Astrocyte (in vitro differentiated cells and primary cell): ENCODE data around the gene PTPA. TPM values are rescaled to one million over a fixed set of nuclear protein-coding genes. Genes with fewer than 3 reads are reported as not detected.

Experiments used
- DNase-seq: peaks from one replicate; pipeline ENCODE4 v3.0.0-alpha.2; 2010; ENCODE audit warnings: low read depth
- FAIRE-seq: peaks from 2 replicates; lab custom pipeline; 2011; peaks lifted over from hg19 to GRCh38; lab: Jason Lieb, UNC
- H2AFZ ChIP-seq: 2 replicates; pipeline ENCODE4 v1.6.0; 2012; ENCODE audit warnings: low read depth, low read length, inconsistent platforms
- H3K27ac ChIP-seq: 2 replicates; pipeline ENCODE4 v1.5.1; 2011; ENCODE audit warnings: low read depth, low read length, inconsistent platforms
- H3K27me3 ChIP-seq: 2 replicates; pipeline ENCODE4 v1.6.0; 2011; ENCODE audit warnings: low read length, inconsistent platforms; ENCODE audit not compliant: insufficient read depth
- H3K36me3 ChIP-seq: 2 replicates; pipeline ENCODE4 v1.5.1; 2011; ENCODE audit warnings: low read length, inconsistent platforms; ENCODE audit not compliant: insufficient read depth
- H3K4me1 ChIP-seq: 2 replicates; pipeline ENCODE4 v1.5.1; 2011; ENCODE audit warnings: low read length, inconsistent platforms; ENCODE audit not compliant: insufficient read depth
- H3K4me2 ChIP-seq: 2 replicates; pipeline ENCODE4 v1.6.0; 2012; ENCODE audit warnings: low read length, inconsistent platforms
- H3K4me3 ChIP-seq: 2 replicates; pipeline ENCODE4 v1.5.1; 2011; ENCODE audit warnings: low read depth, mild to moderate bottlenecking, low read length, inconsistent platforms; ENCODE audit not compliant: insufficient read depth
- H3K79me2 ChIP-seq: 2 replicates; pipeline ENCODE4 v1.6.0; 2012; ENCODE audit warnings: mild to moderate bottlenecking, low read length, inconsistent platforms; ENCODE audit not compliant: insufficient read depth
- H3K9ac ChIP-seq: 2 replicates; pipeline ENCODE4 v1.6.0; 2012; ENCODE audit warnings: mild to moderate bottlenecking, low read length, inconsistent platforms
- H3K9me3 ChIP-seq: 2 replicates; pipeline ENCODE4 v1.5.1; 2012; ENCODE audit warnings: low read depth, mild to moderate bottlenecking, low read length, inconsistent platforms; ENCODE audit not compliant: insufficient read depth
- H4K20me1 ChIP-seq: 2 replicates; pipeline ENCODE4 v1.6.0; 2012; ENCODE audit warnings: low read length, inconsistent platforms; ENCODE audit not compliant: insufficient read depth
- H3K27ac Mint-ChIP-seq: one replicate; pipeline ENCODE4 v1.8.0; 2021; ENCODE audit warnings: mild to moderate bottlenecking, mixed read lengths; ENCODE audit not compliant: unreplicated experiment
- H3K27me3 Mint-ChIP-seq: one replicate; pipeline ENCODE4 v1.8.0; 2021; ENCODE audit warnings: low read depth, mixed read lengths; ENCODE audit not compliant: unreplicated experiment
- H3K36me3 Mint-ChIP-seq: one replicate; pipeline ENCODE4 v1.8.0; 2021; ENCODE audit warnings: low read depth, mixed read lengths; ENCODE audit not compliant: unreplicated experiment
- H3K4me1 Mint-ChIP-seq: one replicate; pipeline ENCODE4 v1.8.0; 2021; ENCODE audit warnings: low read depth, mixed read lengths; ENCODE audit not compliant: unreplicated experiment
- H3K4me3 Mint-ChIP-seq: one replicate; pipeline ENCODE4 v1.8.0; 2021; ENCODE audit warnings: mild to moderate bottlenecking, moderate library complexity, mixed read lengths; ENCODE audit not compliant: unreplicated experiment
- H3K9me3 Mint-ChIP-seq: one replicate; pipeline ENCODE4 v1.8.0; 2021; ENCODE audit warnings: mild to moderate bottlenecking, mixed read lengths; ENCODE audit not compliant: unreplicated experiment
- EZH2 ChIP-seq: IDR thresholded peaks from 2 replicates; pipeline ENCODE4 v1.6.1; 2012; ENCODE audit warnings: mild to moderate bottlenecking, low read length, inconsistent platforms; ENCODE audit not compliant: insufficient read depth
- total RNA-seq: library from RNA; stranded (reverse); gene quantifications from 2 replicates; pipeline ENCODE4 v1.2.1, GENCODE V29; 2021
- TF ChIP-seq, protein P1 (sequence below): IDR thresholded peaks from 2 replicates; pipeline ENCODE4 v1.5.1; 2011; ENCODE audit warnings: low read depth, mild to moderate bottlenecking, inconsistent platforms, low read length, moderate library complexity; ENCODE audit not compliant: insufficient read depth

The PTPA gene
- total RNA-seq, 1 donor from 2014 or later, result 122 TPM

DNA sequence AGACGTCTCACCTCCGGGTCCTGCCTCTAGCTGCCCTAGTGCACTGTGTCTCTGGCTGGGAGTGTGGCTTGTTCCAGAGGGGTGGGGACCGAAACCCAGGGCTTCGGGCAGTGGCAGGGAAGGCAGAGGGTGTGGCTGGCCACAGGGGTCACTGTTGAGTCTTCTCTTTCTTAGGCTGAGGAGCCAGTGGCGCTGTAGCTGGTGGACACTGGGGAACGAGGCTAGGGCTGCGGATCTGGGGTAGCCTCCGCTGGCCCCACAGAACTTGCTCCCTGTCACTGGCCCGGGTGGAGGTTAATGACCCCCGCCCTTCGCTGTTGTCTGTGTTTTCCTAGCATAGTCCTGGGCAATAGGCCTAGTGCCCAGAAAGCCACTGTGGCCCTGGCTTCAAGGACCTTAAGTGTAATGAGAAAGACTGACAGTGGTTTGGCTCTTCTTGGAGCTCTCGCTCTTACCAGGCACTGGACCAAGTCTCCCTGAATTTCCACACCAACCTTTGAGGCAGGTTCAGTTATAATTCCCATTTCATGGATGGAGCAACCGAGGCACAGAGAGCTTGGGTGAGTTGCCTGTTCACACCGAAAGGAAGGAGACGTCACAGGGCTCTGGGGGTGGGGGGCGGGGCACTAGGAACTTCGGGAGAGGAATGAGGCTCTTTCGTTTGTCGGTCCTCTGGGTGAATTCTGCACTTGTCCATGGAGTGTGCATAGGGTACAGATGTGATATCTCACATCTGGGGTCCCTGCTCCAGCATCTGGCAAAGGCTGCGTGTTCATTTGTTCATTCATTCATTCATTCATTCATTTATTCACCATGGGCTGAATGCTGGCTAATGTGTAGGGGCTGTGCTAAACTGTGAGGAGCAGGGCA, 71.6 kb downstream of the PTPA start:
- no peaks in the 10 kb centered on the region for H3K9me3 Mint-ChIP-seq
- Histone ChIP-seq H3K4me2 (no peak overlapping the region), H3K4me1 (peaks cover 5% of the 10 kb centered on the region), H3K79me2 (peaks cover 2% of the 10 kb centered on the region), H3K9me3 (no peaks in the 10 kb centered on the region), H3K9ac (no peak overlapping the region), H3K27ac (no peak overlapping the region), H3K4me3 (no peak overlapping the region), H4K20me1 (peaks cover 1% of the 10 kb centered on the region), H3K27me3 (no peaks in the 10 kb centered on the region), H2AFZ (no peak overlapping the region), H3K36me3 (no peaks in the 10 kb centered on the region)
- no peak for DNase-seq
- H3K27me3 Mint-ChIP-seq, result peaks cover 31% of the 10 kb centered on the region
- no peaks in the 10 kb centered on the region for H3K36me3 Mint-ChIP-seq
- peak overlapping the region; percentile 27 for H3K27ac Mint-ChIP-seq
- peaks cover 14% of the 10 kb centered on the region for H3K4me1 Mint-ChIP-seq
- FAIRE-seq, result no peak
- TF ChIP-seq, protein P1, sequence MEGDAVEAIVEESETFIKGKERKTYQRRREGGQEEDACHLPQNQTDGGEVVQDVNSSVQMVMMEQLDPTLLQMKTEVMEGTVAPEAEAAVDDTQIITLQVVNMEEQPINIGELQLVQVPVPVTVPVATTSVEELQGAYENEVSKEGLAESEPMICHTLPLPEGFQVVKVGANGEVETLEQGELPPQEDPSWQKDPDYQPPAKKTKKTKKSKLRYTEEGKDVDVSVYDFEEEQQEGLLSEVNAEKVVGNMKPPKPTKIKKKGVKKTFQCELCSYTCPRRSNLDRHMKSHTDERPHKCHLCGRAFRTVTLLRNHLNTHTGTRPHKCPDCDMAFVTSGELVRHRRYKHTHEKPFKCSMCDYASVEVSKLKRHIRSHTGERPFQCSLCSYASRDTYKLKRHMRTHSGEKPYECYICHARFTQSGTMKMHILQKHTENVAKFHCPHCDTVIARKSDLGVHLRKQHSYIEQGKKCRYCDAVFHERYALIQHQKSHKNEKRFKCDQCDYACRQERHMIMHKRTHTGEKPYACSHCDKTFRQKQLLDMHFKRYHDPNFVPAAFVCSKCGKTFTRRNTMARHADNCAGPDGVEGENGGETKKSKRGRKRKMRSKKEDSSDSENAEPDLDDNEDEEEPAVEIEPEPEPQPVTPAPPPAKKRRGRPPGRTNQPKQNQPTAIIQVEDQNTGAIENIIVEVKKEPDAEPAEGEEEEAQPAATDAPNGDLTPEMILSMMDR, result peak; percentile 32
- no peak for TF ChIP-seq EZH2
- H3K4me3 Mint-ChIP-seq, result no peak overlapping the region

DNA sequence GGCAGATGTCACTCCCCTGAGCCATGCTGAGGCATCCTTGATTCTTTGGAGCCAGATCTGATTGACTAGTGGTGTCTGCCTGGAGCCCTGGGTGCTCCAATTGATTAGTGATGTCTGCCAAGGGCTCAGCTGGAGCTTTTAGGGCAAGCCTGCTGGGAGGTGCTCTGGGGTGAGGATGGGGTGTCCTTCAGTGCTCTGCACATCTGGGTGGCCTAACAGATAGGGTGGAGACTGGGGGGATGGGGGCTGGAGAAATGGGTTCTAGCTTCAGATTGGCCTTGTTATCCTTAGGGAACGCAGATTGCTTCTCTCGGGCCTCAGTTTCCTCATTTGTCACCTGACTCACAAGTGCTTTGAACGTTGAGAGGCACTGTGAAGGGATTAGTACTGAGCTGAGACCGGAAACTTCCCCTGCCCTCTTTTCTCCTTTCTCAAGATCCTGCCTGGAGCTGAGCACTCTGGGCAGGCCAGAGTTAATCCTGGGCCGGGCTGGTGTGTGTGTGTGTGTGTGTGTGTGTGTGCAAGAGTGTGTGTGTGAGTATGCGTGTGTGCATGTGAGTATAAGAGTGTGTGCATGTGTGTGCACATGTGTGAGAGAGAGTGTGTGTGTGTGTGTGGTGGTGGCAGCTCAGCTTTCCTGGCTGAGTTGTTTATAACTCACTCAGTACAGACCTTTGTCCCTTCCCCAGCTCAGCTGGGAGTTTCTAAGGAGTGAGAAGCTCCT, 72.4 kb downstream of the PTPA start:
- H3K27me3 Mint-ChIP-seq, result peaks cover 32% of the 10 kb centered on the region

More for the DNA sequence above, 72.4 kb downstream of the PTPA start:
- H3K79me2 ChIP-seq, result no peaks in the 10 kb centered on the region
- Mint-ChIP-seq H3K9me3 (no peaks in the 10 kb centered on the region), H3K36me3 (no peaks in the 10 kb centered on the region), H3K4me3 (peak overlapping the region; percentile 5), H3K27ac (peak overlapping the region; percentile 27), H3K4me1 (peaks cover 14% of the 10 kb centered on the region)
- no peak overlapping the region for H3K4me3 ChIP-seq
- no peak overlapping the region for H3K9ac ChIP-seq
- no peaks in the 10 kb centered on the region for H3K27me3 ChIP-seq
- no peaks in the 10 kb centered on the region for H4K20me1 ChIP-seq
- TF ChIP-seq, protein P1, result no peak
- no peak for TF ChIP-seq EZH2
- no peak overlapping the region for H3K4me2 ChIP-seq
- H3K9me3 ChIP-seq, result no peaks in the 10 kb centered on the region
- DNase-seq (no peak), FAIRE-seq (no peak)
- no peaks in the 10 kb centered on the region for H3K36me3 ChIP-seq
- peaks cover under 1% of the 10 kb centered on the region for H3K4me1 ChIP-seq
- no peak overlapping the region for H3K27ac ChIP-seq
- no peak overlapping the region for H2AFZ ChIP-seq
